ENCODE measurements around the gene TNNT1.
"Not testable (repeated sequence)": the region's sequence is repeated elsewhere in the genome, so short reads cannot be mapped to it uniquely, and the experiment has no call there.

Gene TNNT1

GRCh38 chr19:55172741-55173140 lies 23.7 kb upstream of the TNNT1 start:
- DNase-seq = no peak
- no peaks in the 10 kb centered on the region for H3K9me3 ChIP-seq (ENCODE audit: insufficient read depth, low read length, severe bottlenecking)
- no peak overlapping the region for H3K4me2 ChIP-seq (ENCODE audit: insufficient read depth, low read length)
- no peaks in the 10 kb centered on the region for H3K36me3 ChIP-seq (ENCODE audit: insufficient read depth, low read length)
- H3K9ac ChIP-seq (ENCODE audit: low read depth, low read length) = no peak overlapping the region
- no peak for TF ChIP-seq EZH2 (IDR thresholded peaks at IDR 0.05; ENCODE audit: borderline replicate concordance, low read depth, low read length, severe bottlenecking)
- TF ChIP-seq, protein P1, sequence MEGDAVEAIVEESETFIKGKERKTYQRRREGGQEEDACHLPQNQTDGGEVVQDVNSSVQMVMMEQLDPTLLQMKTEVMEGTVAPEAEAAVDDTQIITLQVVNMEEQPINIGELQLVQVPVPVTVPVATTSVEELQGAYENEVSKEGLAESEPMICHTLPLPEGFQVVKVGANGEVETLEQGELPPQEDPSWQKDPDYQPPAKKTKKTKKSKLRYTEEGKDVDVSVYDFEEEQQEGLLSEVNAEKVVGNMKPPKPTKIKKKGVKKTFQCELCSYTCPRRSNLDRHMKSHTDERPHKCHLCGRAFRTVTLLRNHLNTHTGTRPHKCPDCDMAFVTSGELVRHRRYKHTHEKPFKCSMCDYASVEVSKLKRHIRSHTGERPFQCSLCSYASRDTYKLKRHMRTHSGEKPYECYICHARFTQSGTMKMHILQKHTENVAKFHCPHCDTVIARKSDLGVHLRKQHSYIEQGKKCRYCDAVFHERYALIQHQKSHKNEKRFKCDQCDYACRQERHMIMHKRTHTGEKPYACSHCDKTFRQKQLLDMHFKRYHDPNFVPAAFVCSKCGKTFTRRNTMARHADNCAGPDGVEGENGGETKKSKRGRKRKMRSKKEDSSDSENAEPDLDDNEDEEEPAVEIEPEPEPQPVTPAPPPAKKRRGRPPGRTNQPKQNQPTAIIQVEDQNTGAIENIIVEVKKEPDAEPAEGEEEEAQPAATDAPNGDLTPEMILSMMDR (IDR thresholded peaks at IDR 0.05; ENCODE audit: borderline replicate concordance, extremely low read depth, low read length, poor library complexity, severe bottlenecking) = no peak
- no peaks in the 10 kb centered on the region; the same call in 1 of the 2 replicates for H3K4me1 ChIP-seq (ENCODE audit: insufficient read depth, low read length)
- no peak overlapping the region for H3K4me3 ChIP-seq (ENCODE audit: low read depth in 1 of 2, low read length in 2 of 2)
- H3K27me3 ChIP-seq (ENCODE audit: insufficient read depth, low read length, poor library complexity) = peaks cover 7% of the 10 kb centered on the region
- H3K27ac ChIP-seq (ENCODE audit: low read length) = no peak overlapping the region
- no peak for ATAC-seq (ENCODE audit: insufficient read depth, low read depth)
- H2AFZ ChIP-seq (ENCODE audit: low read depth, low read length) = no peak overlapping the region
- H4K20me1 ChIP-seq (ENCODE audit: insufficient read depth, low read length) = 0 out of 2 replicates have a peak, but pooled peaks cover 2% of the 10 kb centered on the region
- H3K79me2 ChIP-seq (ENCODE audit: insufficient read depth, low read length) = no peaks in the 10 kb centered on the region

GRCh38 chr19:55172318-55172717 lies 23.3 kb upstream of the TNNT1 start:
- H3K79me2 ChIP-seq (ENCODE audit: insufficient read depth, low read length); H3K4me1 ChIP-seq (ENCODE audit: insufficient read depth, low read length); H3K27me3 ChIP-seq (ENCODE audit: insufficient read depth, low read length, poor library complexity); H2AFZ ChIP-seq (ENCODE audit: low read depth, low read length); H3K36me3 ChIP-seq (ENCODE audit: insufficient read depth, low read length); DNase-seq; H4K20me1 ChIP-seq (ENCODE audit: insufficient read depth, low read length); H3K4me2 ChIP-seq (ENCODE audit: insufficient read depth, low read length); H3K4me3 ChIP-seq (ENCODE audit: low read depth in 1 of 2, low read length in 2 of 2); H3K9ac ChIP-seq (ENCODE audit: low read depth, low read length); H3K9me3 ChIP-seq (ENCODE audit: insufficient read depth, low read length, severe bottlenecking); ATAC-seq (ENCODE audit: insufficient read depth, low read depth); H3K27ac ChIP-seq (ENCODE audit: low read length): not testable (repeated sequence)

DNA sequence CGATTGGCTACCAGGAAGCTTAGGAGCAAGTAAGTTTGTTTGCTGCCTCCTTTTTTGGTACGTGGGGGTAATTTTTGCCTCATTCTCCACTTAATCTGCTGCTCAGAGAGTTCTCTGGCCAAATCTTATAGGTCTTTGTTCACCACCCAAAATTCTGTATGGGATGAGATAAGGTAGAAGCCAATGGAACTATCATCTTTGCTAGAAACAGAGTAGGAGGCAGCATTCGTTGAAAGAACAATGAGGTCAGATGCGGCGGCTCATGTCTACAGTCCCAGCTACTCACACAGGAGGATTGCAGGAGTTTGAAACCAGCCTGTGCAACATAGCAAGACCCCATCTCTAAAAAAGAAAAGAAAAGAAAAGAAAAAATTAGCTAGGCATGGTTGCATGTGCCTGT lies 22.4 kb upstream of the TNNT1 start:
- Histone ChIP-seq H3K4me3 (ENCODE audit: low read depth in 1 of 2, low read length in 2 of 2) (no peak overlapping the region), H3K27me3 (ENCODE audit: insufficient read depth, low read length, poor library complexity) (peaks cover 9% of the 10 kb centered on the region), H3K79me2 (ENCODE audit: insufficient read depth, low read length) (no peaks in the 10 kb centered on the region), H2AFZ (ENCODE audit: low read depth, low read length) (no peak overlapping the region), H3K4me2 (ENCODE audit: insufficient read depth, low read length) (no peak overlapping the region), H3K9me3 (ENCODE audit: insufficient read depth, low read length, severe bottlenecking) (no peaks in the 10 kb centered on the region), H3K9ac (ENCODE audit: low read depth, low read length) (no peak overlapping the region), H3K27ac (ENCODE audit: low read length) (no peak overlapping the region), H3K4me1 (ENCODE audit: insufficient read depth, low read length) (no peaks in the 10 kb centered on the region; the same call in 1 of the 2 replicates), H3K36me3 (ENCODE audit: insufficient read depth, low read length) (no peaks in the 10 kb centered on the region), H4K20me1 (ENCODE audit: insufficient read depth, low read length) (0 out of 2 replicates have a peak, but pooled peaks cover 2% of the 10 kb centered on the region)
- DNase-seq = no peak
- no peak for ATAC-seq (ENCODE audit: insufficient read depth, low read depth)
- TF ChIP-seq, protein P1 (IDR thresholded peaks at IDR 0.05; ENCODE audit: borderline replicate concordance, extremely low read depth, low read length, poor library complexity, severe bottlenecking) = no peak
- no peak for TF ChIP-seq EZH2 (IDR thresholded peaks at IDR 0.05; ENCODE audit: borderline replicate concordance, low read depth, low read length, severe bottlenecking)

DNA sequence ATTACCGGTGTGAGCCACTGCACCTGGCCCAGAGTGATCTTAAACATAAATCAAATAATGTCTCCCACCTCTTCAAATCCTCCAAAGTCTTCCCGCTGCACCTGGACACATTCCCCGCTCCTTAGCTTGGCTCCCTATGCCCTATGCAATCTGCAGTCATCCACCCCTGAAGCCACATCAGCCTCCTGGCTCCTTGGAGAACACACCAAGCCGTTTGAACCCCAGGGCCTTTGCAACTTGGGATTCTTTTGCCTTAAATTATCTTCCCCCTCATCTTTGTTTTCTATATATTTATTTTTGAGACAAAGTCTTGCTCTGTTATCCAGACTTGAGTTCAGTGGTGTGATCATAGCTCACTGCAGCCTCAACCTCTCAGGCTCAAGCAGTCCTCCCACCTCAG lies 20.1 kb upstream of the TNNT1 start:
- no peaks in the 10 kb centered on the region for H3K36me3 ChIP-seq (ENCODE audit: insufficient read depth, low read length)
- no peaks in the 10 kb centered on the region; the same call in 1 of the 2 replicates for H3K4me1 ChIP-seq (ENCODE audit: insufficient read depth, low read length)
- peaks cover 19% of the 10 kb centered on the region for H3K27me3 ChIP-seq (ENCODE audit: insufficient read depth, low read length, poor library complexity)
- H3K4me3 ChIP-seq (ENCODE audit: low read depth in 1 of 2, low read length in 2 of 2) = no peak overlapping the region
- no peak for DNase-seq
- TF ChIP-seq, protein P1 (IDR thresholded peaks at IDR 0.05; ENCODE audit: borderline replicate concordance, extremely low read depth, low read length, poor library complexity, severe bottlenecking) = no peak
- TF ChIP-seq EZH2 (IDR thresholded peaks at IDR 0.05; ENCODE audit: borderline replicate concordance, low read depth, low read length, severe bottlenecking) = no peak
- no peaks in the 10 kb centered on the region for H3K9me3 ChIP-seq (ENCODE audit: insufficient read depth, low read length, severe bottlenecking)
- no peaks in the 10 kb centered on the region for H3K79me2 ChIP-seq (ENCODE audit: insufficient read depth, low read length)
- no peak for ATAC-seq (ENCODE audit: insufficient read depth, low read depth)
- no peak overlapping the region for H2AFZ ChIP-seq (ENCODE audit: low read depth, low read length)
- H3K27ac ChIP-seq (ENCODE audit: low read length) = no peak overlapping the region
- no peak overlapping the region for H3K4me2 ChIP-seq (ENCODE audit: insufficient read depth, low read length)
- no peaks in the 10 kb centered on the region for H4K20me1 ChIP-seq (ENCODE audit: insufficient read depth, low read length)
- no peak overlapping the region for H3K9ac ChIP-seq (ENCODE audit: low read depth, low read length)
